HFFc6 (cell line): ENCODE data around the gene C1orf167. TPM values are rescaled to one million over a fixed set of nuclear protein-coding genes. Genes with fewer than 3 reads are reported as not detected.

Source experiments
- DNase-seq: peaks from one replicate; pipeline ENCODE4 v3.0.0-alpha.2; 2018
- H3K27ac Mint-ChIP-seq: 2 replicates; pipeline ENCODE4 v1.8.0; 2020; ENCODE audit warnings: mild to moderate bottlenecking, mixed read lengths
- H3K27me3 Mint-ChIP-seq: 2 replicates; pipeline ENCODE4 v1.8.0; 2021; ENCODE audit warnings: mild to moderate bottlenecking, moderate library complexity, mixed read lengths; ENCODE audit not compliant: insufficient read depth
- H3K36me3 Mint-ChIP-seq: 2 replicates; pipeline ENCODE4 v1.8.0; 2021; ENCODE audit warnings: low read depth, mixed read lengths
- H3K4me1 Mint-ChIP-seq: 2 replicates; pipeline ENCODE4 v1.8.0; 2020; ENCODE audit warnings: low read depth, mixed read lengths
- H3K4me3 Mint-ChIP-seq: 2 replicates; pipeline ENCODE4 v1.8.0; 2020; ENCODE audit warnings: mild to moderate bottlenecking, moderate library complexity, mixed read lengths
- H3K9me3 Mint-ChIP-seq: 2 replicates; pipeline ENCODE4 v1.8.0; 2020; ENCODE audit warnings: mild to moderate bottlenecking, mixed read lengths
- total RNA-seq, 6 experiments: library from RNA; stranded (reverse); fragmentation: NEBNext Ultra II Directional; extraction: Animal tissue kit (Norgen Biotek cat#: 25700); gene quantifications; 2 replicates in 1 of 6; 3 replicates in 5 of 6; pipeline ENCODE4 v1.2.3, GENCODE V29; 2021
- TF ChIP-seq, protein P1 (sequence below): fragments of 200-600 bp; sonication (generic); IDR thresholded peaks from 2 replicates; pipeline ENCODE4 v1.5.0; 2021; ENCODE audit warnings: antibody characterized with exemption, mild to moderate bottlenecking

The C1orf167 gene
- total RNA-seq, 6 experiments from 2014 or later: 0.23 to 0.59 (median 0.38) TPM; not detected in 2

DNA sequence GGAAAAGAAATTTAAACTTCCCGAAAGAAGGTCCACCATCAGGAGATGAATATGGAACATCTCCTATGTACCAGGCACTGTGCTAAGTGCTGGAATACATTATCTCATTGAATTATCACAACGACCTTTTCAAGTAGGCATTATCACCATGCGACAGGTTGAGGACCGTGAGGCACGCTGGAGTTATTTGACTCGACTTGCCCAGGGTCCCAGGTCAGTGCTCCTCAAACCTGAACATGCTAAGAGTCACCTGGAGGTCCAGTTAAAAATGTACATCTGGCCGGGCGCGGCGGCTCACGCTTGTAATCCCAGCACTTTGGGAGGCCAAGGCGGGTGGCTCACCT, 42.0 kb upstream of the C1orf167 start:
- TF ChIP-seq, protein P1, sequence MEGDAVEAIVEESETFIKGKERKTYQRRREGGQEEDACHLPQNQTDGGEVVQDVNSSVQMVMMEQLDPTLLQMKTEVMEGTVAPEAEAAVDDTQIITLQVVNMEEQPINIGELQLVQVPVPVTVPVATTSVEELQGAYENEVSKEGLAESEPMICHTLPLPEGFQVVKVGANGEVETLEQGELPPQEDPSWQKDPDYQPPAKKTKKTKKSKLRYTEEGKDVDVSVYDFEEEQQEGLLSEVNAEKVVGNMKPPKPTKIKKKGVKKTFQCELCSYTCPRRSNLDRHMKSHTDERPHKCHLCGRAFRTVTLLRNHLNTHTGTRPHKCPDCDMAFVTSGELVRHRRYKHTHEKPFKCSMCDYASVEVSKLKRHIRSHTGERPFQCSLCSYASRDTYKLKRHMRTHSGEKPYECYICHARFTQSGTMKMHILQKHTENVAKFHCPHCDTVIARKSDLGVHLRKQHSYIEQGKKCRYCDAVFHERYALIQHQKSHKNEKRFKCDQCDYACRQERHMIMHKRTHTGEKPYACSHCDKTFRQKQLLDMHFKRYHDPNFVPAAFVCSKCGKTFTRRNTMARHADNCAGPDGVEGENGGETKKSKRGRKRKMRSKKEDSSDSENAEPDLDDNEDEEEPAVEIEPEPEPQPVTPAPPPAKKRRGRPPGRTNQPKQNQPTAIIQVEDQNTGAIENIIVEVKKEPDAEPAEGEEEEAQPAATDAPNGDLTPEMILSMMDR: no peak; the same call in 1 of the 2 replicates
- no peaks in the 10 kb centered on the region for H3K36me3 Mint-ChIP-seq
- H3K27me3 Mint-ChIP-seq: peaks cover 29% of the 10 kb centered on the region
- H3K4me1 Mint-ChIP-seq: peaks cover 8% of the 10 kb centered on the region; the same call in 1 of the 2 replicates
- H3K27ac Mint-ChIP-seq: no peak overlapping the region
- no peaks in the 10 kb centered on the region for H3K9me3 Mint-ChIP-seq
- no peak overlapping the region for H3K4me3 Mint-ChIP-seq
- DNase-seq: no peak

DNA sequence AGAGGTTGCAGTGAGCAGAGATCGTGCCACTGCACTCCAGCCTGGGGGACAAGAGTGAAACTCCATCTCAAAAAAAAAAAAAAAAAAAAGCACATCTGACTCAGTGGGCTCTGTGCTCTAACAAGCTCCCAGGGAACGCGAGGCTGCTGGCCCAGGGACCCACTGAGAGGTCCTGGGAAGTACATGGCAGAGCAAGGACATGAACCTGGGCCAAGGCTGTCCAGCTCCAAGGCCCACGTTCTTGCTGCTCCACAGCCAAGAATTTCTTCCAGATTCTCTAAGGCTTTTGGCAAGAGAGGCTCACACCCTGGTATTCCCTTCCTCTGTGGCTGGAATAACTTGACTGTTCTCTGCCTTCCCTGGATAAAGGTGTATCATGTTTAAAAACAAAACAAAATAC, 41.5 kb upstream of the C1orf167 start:
- Mint-ChIP-seq H3K4me1 (peaks cover 8% of the 10 kb centered on the region; the same call in 1 of the 2 replicates), H3K9me3 (no peaks in the 10 kb centered on the region), H3K36me3 (no peaks in the 10 kb centered on the region), H3K27ac (no peak overlapping the region), H3K4me3 (no peak overlapping the region), H3K27me3 (peaks cover 26% of the 10 kb centered on the region)
- DNase-seq: no peak
- TF ChIP-seq, protein P1: no peak

DNA sequence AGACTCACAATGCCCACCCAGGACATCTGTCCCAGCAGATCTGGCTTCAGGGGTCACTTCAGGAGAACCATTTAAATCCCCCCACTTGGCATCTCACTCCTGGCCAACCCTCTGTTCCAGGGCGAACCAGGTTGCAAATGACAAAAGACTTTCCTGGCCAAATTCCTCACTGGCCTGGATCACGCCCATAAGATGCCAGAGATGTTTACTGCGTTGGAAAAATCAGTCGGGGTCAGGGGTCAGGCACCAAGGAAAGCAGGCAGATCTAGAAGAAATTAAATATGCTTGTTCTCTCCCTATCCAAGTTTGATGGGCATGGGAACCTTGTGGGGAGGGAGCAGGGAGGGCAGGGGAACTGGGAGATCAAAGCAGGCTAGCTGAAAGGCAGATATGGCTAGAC, 40.7 kb upstream of the C1orf167 start:
- DNase-seq: no peak
- TF ChIP-seq, protein P1: no peak
- H3K36me3 Mint-ChIP-seq: no peaks in the 10 kb centered on the region
- peaks cover 24% of the 10 kb centered on the region for H3K27me3 Mint-ChIP-seq
- no peaks in the 10 kb centered on the region for H3K9me3 Mint-ChIP-seq
- H3K4me1 Mint-ChIP-seq: peaks cover 8% of the 10 kb centered on the region; the same call in 1 of the 2 replicates
- no peak overlapping the region for H3K4me3 Mint-ChIP-seq
- no peak overlapping the region for H3K27ac Mint-ChIP-seq

DNA sequence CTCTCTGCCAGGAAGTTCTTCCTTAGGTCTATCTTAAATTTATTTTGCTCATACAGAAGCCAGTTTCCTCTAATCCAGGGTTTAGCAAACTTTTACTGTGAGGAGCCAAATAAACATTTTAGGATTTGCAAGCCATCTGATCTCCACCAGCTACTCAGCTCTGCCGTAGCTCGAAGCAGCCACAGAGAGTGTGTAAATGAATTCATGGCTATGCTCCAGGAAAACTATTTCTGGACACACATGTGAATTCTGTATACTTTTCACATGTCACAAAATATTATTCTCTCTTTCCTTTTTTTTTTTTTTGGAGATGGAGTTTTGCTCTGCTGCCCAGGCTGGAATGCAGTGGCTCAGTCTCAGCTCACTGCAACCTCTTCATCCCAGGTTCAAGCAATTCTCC, 39.5 kb upstream of the C1orf167 start:
- Mint-ChIP-seq H3K4me3 (no peak overlapping the region), H3K9me3 (no peaks in the 10 kb centered on the region), H3K4me1 (peaks cover 8% of the 10 kb centered on the region; the same call in 1 of the 2 replicates), H3K27ac (no peak overlapping the region), H3K27me3 (peaks cover 19% of the 10 kb centered on the region), H3K36me3 (no peaks in the 10 kb centered on the region)
- TF ChIP-seq, protein P1: no peak
- DNase-seq: no peak

DNA sequence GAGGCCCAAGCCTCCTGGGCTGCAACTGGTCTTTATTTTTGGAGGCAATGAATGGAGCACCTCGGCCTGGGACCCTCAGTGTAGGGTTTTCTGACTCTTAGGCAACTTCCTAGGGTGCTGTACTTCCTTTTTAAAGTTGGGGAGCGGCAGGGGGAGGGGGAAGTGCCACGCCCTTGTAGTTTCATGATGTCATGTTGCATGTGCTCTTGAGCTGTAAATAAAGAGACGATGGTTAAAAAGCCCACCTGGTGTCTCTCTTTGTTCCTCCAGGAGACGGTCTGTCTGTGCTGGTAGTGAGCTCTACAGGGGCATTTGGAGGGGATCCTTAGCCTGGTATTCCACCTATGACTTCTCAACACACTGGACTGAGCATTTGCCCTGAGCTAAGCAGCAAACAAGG, 36.4 kb upstream of the C1orf167 start:
- DNase-seq: no peak
- H3K36me3 Mint-ChIP-seq: no peaks in the 10 kb centered on the region
- no peaks in the 10 kb centered on the region for H3K9me3 Mint-ChIP-seq
- H3K27ac Mint-ChIP-seq: no peak overlapping the region
- no peak overlapping the region for H3K4me3 Mint-ChIP-seq
- H3K27me3 Mint-ChIP-seq: peaks cover 19% of the 10 kb centered on the region
- TF ChIP-seq, protein P1: no peak
- peaks cover 5% of the 10 kb centered on the region; the same call in 1 of the 2 replicates for H3K4me1 Mint-ChIP-seq

DNA sequence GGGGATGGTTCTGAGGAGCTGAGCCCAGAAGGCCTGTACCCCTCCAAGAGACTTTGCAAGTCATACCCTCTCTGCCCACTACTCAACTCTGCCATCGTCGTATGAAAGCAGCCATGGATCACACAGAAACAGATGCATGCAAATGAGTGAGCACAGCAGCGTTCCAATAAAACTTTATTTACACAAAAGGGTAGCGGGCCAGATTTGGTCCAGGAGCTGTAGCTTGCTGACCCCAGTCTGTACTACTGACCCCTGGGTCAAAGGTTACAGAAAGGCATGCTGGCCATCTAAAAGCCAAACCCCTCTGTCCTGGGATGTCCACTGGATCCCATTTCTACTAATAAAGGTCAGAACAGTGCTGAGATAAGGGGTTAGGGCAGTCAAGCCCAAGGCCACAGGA, 34.9 kb upstream of the C1orf167 start:
- DNase-seq: no peak
- H3K27me3 Mint-ChIP-seq: peaks cover 13% of the 10 kb centered on the region
- H3K27ac Mint-ChIP-seq: no peak overlapping the region
- TF ChIP-seq, protein P1: no peak
- no peaks in the 10 kb centered on the region for H3K9me3 Mint-ChIP-seq
- no peak overlapping the region for H3K4me3 Mint-ChIP-seq
- no peaks in the 10 kb centered on the region for H3K36me3 Mint-ChIP-seq
- peaks cover 15% of the 10 kb centered on the region for H3K4me1 Mint-ChIP-seq
